SK-N-SH (cell line): Measurements from ENCODE around the gene RAVER2. TPM values are rescaled to one million over a fixed set of nuclear protein-coding genes. Genes with fewer than 3 reads are reported as not detected.

Experiments used
- CTCF ChIA-PET: fragments of 300-600, 350-600 bp; formaldehyde crosslinking; extraction: SDS; loops from one replicate; lab custom pipeline; 2021; lab: Yijun Ruan, JAX
- POLR2A ChIA-PET: fragments of 350-600 bp; sonication (Branson Sonifier 250); formaldehyde crosslinking; extraction: SDS; loops from one replicate; lab custom pipeline; 2020; ENCODE audit warnings: antibody characterized with exemption, inconsistent platforms; lab: Yijun Ruan, JAX
- DNase-seq: peaks from one replicate; pipeline ENCODE4 v3.0.0; 2012
- H2AFZ ChIP-seq: fragments of 200-600 bp; sonication (generic); 2 replicates; pipeline ENCODE4 v1.8.1; 2016; ENCODE audit warnings: antibody characterized with exemption, mild to moderate bottlenecking, low read depth
- H3F3A ChIP-seq: fragments of 200-600 bp; sonication (generic); replicated peaks from 2 replicates; pipeline ENCODE3; 2016; ENCODE audit warnings: antibody characterized with exemption, mild to moderate bottlenecking; ENCODE audit not compliant: insufficient read depth
- H3K27ac ChIP-seq, 2 experiments: fragments of 200-500 bp in 1 of 2; fragments of 200-600 bp in 1 of 2; sonication (Bioruptor generic) in 1 of 2; sonication (generic), shearing (Covaris generic) in 1 of 2; 2 replicates each; pipeline versions ENCODE4 v1.5.1 to v1.6.1; 2014 to 2016; ENCODE audit warnings: low read depth in 2 of 2, inconsistent platforms in 1 of 2, low read length in 1 of 2, mild to moderate bottlenecking in 1 of 2, mixed read lengths in 1 of 2
- H3K27me3 ChIP-seq: fragments of 200-600 bp; sonication (generic), shearing (Covaris generic); 2 replicates; pipeline ENCODE4 v1.6.1; 2016; ENCODE audit warnings: mixed run types; ENCODE audit not compliant: insufficient read depth
- H3K36me3 ChIP-seq, 2 experiments: fragments of 200-500 bp in 1 of 2; fragments of 200-600 bp in 1 of 2; sonication (Bioruptor generic) in 1 of 2; sonication (generic) in 1 of 2; replicated peaks in 1 of 2; 2 replicates each; pipeline versions ENCODE3 to v1.5.1; 2014 to 2016; ENCODE audit warnings: low read length in 1 of 2, mild to moderate bottlenecking in 1 of 2; ENCODE audit not compliant: insufficient read depth in 2 of 2, control insufficient read depth in 1 of 2
- H3K4me1 ChIP-seq, 2 experiments: fragments of 200-500 bp in 1 of 2; fragments of 200-600 bp in 1 of 2; sonication (Bioruptor generic) in 1 of 2; sonication (generic), shearing (Covaris generic) in 1 of 2; 2 replicates each; pipeline versions ENCODE4 v1.5.1 to v1.6.1; 2014 to 2016; ENCODE audit warnings: low read depth in 1 of 2, low read length in 1 of 2, mixed run types in 1 of 2; ENCODE audit not compliant: insufficient read depth in 2 of 2, control insufficient read depth in 1 of 2
- H3K4me2 ChIP-seq: fragments of 200-600 bp; sonication (generic), shearing (Covaris generic); 2 replicates; pipeline ENCODE4 v1.6.1; 2017; ENCODE audit warnings: mixed run types
- H3K4me3 ChIP-seq, 2 experiments: fragments of 200-500 bp in 1 of 2; fragments of 200-600 bp in 1 of 2; sonication (Bioruptor generic) in 1 of 2; sonication (generic), shearing (Covaris generic) in 1 of 2; 2 replicates each; pipeline versions ENCODE4 v1.5.1 to v1.8.1; 2014 to 2016; ENCODE audit warnings: low read depth in 2 of 2, inconsistent platforms in 1 of 2, low read length in 1 of 2, mild to moderate bottlenecking in 1 of 2, mixed read lengths in 1 of 2, moderate library complexity in 1 of 2
- H3K79me2 ChIP-seq: fragments of 200-600 bp; sonication (generic); 2 replicates; pipeline ENCODE4 v1.8.1; 2017; ENCODE audit warnings: mild to moderate bottlenecking; ENCODE audit not compliant: insufficient read depth
- H3K9ac ChIP-seq: fragments of 200-600 bp; sonication (generic); 2 replicates; pipeline ENCODE4 v1.6.1; 2017; ENCODE audit warnings: mixed run types
- H3K9me2 ChIP-seq: fragments of 200-600 bp; sonication (generic); 2 replicates; pipeline ENCODE4 v1.6.1; 2017; ENCODE audit warnings: mixed run types
- H3K9me3 ChIP-seq: fragments of 200-600 bp; sonication (generic); 2 replicates; pipeline ENCODE4 v1.6.1; 2017; ENCODE audit warnings: mixed run types, mild to moderate bottlenecking, moderate library complexity
- H4K20me1 ChIP-seq: fragments of 200-600 bp; sonication (generic); 2 replicates; pipeline ENCODE4 v1.6.1; 2017; ENCODE audit warnings: mild to moderate bottlenecking, mixed run types; ENCODE audit not compliant: insufficient read depth
- ELF1 ChIP-seq: IDR thresholded peaks from 2 replicates; pipeline ENCODE4 v1.4.0; 2012
- EP300 ChIP-seq, 2 experiments: IDR thresholded peaks; 2 replicates each; pipeline versions ENCODE4 v1.4.0 to v1.6.1; 2012; ENCODE audit warnings: borderline replicate concordance in 1 of 2, low read depth in 1 of 2, low read length in 1 of 2
- FOXJ3 ChIP-seq: sonication (generic); formaldehyde crosslinking; IDR thresholded peaks from 2 replicates; pipeline ENCODE4 v1.5.1; 2020; ENCODE audit warnings: mild to moderate bottlenecking, missing genetic modification reagents
- FOXM1 ChIP-seq: IDR thresholded peaks from 2 replicates; pipeline ENCODE4 v1.4.0; 2012; ENCODE audit warnings: low read depth, mild to moderate bottlenecking
- GATA2 ChIP-seq: sonication (generic); formaldehyde crosslinking; IDR thresholded peaks from 2 replicates; pipeline ENCODE4 v1.5.0; 2020; ENCODE audit warnings: mild to moderate bottlenecking, missing genetic modification reagents
- JUND ChIP-seq: IDR thresholded peaks from 2 replicates; pipeline ENCODE4 v1.4.0; 2012
- MAX ChIP-seq: IDR thresholded peaks from 2 replicates; pipeline ENCODE4 v1.4.0; 2012; ENCODE audit warnings: low read depth
- MXI1 ChIP-seq: IDR thresholded peaks from 2 replicates; pipeline ENCODE4 v1.6.1; 2012; ENCODE audit warnings: mild to moderate bottlenecking, low read depth, low read length, improper control_type of control experiment
- RAD21 ChIP-seq: IDR thresholded peaks from 2 replicates; pipeline ENCODE4 v1.6.1; 2012; ENCODE audit warnings: mild to moderate bottlenecking, low read length
- RCOR1 ChIP-seq: fragments of 150-350 bp; IDR thresholded peaks from 2 replicates; pipeline ENCODE4 v1.6.1; 2017; ENCODE audit warnings: antibody characterized with exemption, low read length
- REST ChIP-seq: IDR thresholded peaks from 2 replicates; pipeline ENCODE4 v1.6.1; 2012; ENCODE audit warnings: mild to moderate bottlenecking, low read depth, low read length, moderate library complexity
- RFX5 ChIP-seq: IDR thresholded peaks from 2 replicates; pipeline ENCODE4 v1.6.1; 2012; ENCODE audit warnings: mild to moderate bottlenecking, improper control_type of control experiment, low read length
- RXRA ChIP-seq: IDR thresholded peaks from 2 replicates; pipeline ENCODE4 v1.4.0; 2012; ENCODE audit warnings: low read depth, mild to moderate bottlenecking, borderline replicate concordance
- SIN3A ChIP-seq: IDR thresholded peaks from 2 replicates; pipeline ENCODE4 v1.6.1; 2012; ENCODE audit warnings: low read depth, mild to moderate bottlenecking, low read length, moderate library complexity, borderline replicate concordance
- SMC3 ChIP-seq: IDR thresholded peaks from 2 replicates; pipeline ENCODE4 v1.6.1; 2012; ENCODE audit warnings: low read depth, low read length, improper control_type of control experiment
- TAF1 ChIP-seq: IDR thresholded peaks from 2 replicates; pipeline ENCODE4 v1.6.1; 2012; ENCODE audit warnings: low read depth, mild to moderate bottlenecking, low read length, moderate library complexity, borderline replicate concordance
- TCF12 ChIP-seq: IDR thresholded peaks from 2 replicates; pipeline ENCODE4 v1.4.0; 2012
- TEAD4 ChIP-seq: IDR thresholded peaks from 2 replicates; pipeline ENCODE4 v1.4.0; 2012; ENCODE audit warnings: mild to moderate bottlenecking, borderline replicate concordance; ENCODE audit not compliant: insufficient read depth
- USF2 ChIP-seq: fragments of 150-350 bp; IDR thresholded peaks from 2 replicates; pipeline ENCODE4 v1.6.1; 2017; ENCODE audit warnings: antibody characterized with exemption, low read length, low read depth, borderline replicate concordance
- ZBTB33 ChIP-seq: IDR thresholded peaks from 2 replicates; pipeline ENCODE4 v1.4.0; 2012; ENCODE audit warnings: low read depth, borderline replicate concordance
- polyA plus RNA-seq, 3 experiments: library from polyadenylated mRNA; depleted of rRNA; stranded (reverse); fragments of >200 nt; gene quantifications; 2 replicates each; pipeline ENCODE4 v1.2.3, GENCODE V29; 2012

RAVER2 gene
- polyA plus RNA-seq, 1 of the 3 experiments (the other 2 are of a cell fraction) = 7.3 TPM

GRCh38 chr1:64878090-64878489 is 133.2 kb downstream of the RAVER2 start:
- Histone ChIP-seq H3K9ac (no peak overlapping the region), H3K36me3 (peaks cover 41 to 57% of the 10 kb centered on the region in 2 experiments), H3K79me2 (0 out of 2 replicates have a peak, but pooled peaks cover 7% of the 10 kb centered on the region), H3K9me2 (no peaks in the 10 kb centered on the region), H3K27ac (no peak overlapping the region; a peak in 1 of 4 replicates), H3K9me3 (no peaks in the 10 kb centered on the region), H2AFZ (no peak overlapping the region), H3K27me3 (no peaks in the 10 kb centered on the region), H3K4me1 (peaks cover 11 to 36% of the 10 kb centered on the region in 2 experiments; a peak in 3 of 4 replicates), H3K4me3 (no peak overlapping the region), H3K4me2 (no peak overlapping the region), H3F3A (peaks cover 8% of the 10 kb centered on the region), H4K20me1 (no peaks in the 10 kb centered on the region)
- no peak for DNase-seq
- ChIA-PET POLR2A (no interaction called here), CTCF (interaction anchor here (0.8 to 1.5 kb wide), 2 partner anchors 9 to 810 kb away, joined by 3 to 5 read pairs; no protein-coding TSS in a partner anchor)
- TF ChIP-seq RXRA = no peak
- no peak for TF ChIP-seq SMC3
- TF ChIP-seq TAF1 = no peak
- TF ChIP-seq SIN3A = no peak
- TF ChIP-seq FOXJ3 (CRISPR knock-in tag) = no peak
- TF ChIP-seq MAX = no peak
- no peak for TF ChIP-seq REST
- TF ChIP-seq RCOR1 = no peak
- TF ChIP-seq RFX5 = no peak
- no peak for TF ChIP-seq ZBTB33
- no peak for TF ChIP-seq EP300 (IDR thresholded peaks at IDR 0.05; ENCODE audit: borderline replicate concordance in 1 of 2, low read depth in 1 of 2, low read length in 1 of 2)
- no peak for TF ChIP-seq USF2
- TF ChIP-seq TCF12 = no peak
- no peak for TF ChIP-seq GATA2 (CRISPR knock-in tag)
- no peak for TF ChIP-seq FOXM1
- no peak for TF ChIP-seq RAD21
- TF ChIP-seq MXI1 = no peak
- no peak for TF ChIP-seq JUND
- TF ChIP-seq ELF1 = no peak
- TF ChIP-seq TEAD4 = no peak
